ENCODE data around the gene SPATA3. TPM values are rescaled to one million over a fixed set of nuclear protein-coding genes. Genes with fewer than 3 reads are reported as not detected.

SPATA3 gene
- total RNA-seq, 6 experiments from 2014 or later, result not detected

DNA sequence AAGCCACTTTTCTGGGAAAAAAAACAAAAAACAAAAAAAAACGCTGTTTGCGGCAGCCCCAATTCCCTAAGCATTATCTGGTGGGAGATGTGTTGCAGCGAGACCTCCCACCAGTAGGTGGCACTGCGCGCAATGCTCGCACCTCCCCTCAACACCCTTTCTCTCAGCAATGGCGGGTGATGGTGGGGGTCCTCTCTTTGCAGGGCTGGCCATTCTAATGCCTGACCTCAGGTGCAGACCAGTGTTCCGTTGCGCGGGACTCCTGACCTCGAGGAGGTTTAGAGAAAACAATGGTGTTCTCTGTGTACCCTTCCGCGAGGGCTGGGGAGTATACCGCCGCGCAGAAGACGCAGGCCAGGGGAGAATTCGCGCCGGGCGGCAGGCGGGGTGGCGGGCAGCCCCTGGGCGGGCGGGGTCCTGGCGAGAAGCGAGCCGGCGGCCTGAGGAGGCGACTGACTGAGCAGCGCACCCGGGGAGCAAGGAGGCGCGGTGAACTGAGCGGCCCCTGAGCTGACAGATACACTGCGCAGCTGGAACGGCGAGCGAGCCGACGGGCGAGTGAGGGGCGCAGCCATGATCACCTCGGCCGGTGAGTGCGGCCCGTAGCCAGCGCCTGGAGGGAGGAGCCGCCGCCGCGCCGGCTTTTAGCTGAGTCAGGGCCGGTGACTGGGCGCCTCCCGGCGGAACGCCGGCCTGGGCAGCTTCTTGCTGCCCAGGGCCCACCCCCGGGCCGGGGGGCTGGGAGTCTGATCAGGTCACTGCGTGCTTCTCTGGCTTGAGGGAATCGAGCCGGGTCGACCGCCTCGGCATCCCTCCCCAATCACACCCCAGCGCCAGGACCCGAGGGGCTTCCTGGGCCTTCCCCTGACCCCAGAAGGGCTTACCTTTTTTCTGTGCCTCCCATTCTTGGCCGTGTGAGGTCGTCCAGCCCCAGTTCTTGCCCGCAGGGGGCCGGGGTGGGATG, 60.8 kb downstream of the SPATA3 start, which contains the start of gene PSMD1:
Gene PSMD1, plus strand, starts transcription at position 415 of the 964 bp plus-strand sequence. Its CDS starts 159 bp downstream, at position 574.
- no peaks in the 10 kb centered on the region for H3K9me3 Mint-ChIP-seq
- peak; percentile 88 for DNase-seq
- TF ChIP-seq, protein P1, sequence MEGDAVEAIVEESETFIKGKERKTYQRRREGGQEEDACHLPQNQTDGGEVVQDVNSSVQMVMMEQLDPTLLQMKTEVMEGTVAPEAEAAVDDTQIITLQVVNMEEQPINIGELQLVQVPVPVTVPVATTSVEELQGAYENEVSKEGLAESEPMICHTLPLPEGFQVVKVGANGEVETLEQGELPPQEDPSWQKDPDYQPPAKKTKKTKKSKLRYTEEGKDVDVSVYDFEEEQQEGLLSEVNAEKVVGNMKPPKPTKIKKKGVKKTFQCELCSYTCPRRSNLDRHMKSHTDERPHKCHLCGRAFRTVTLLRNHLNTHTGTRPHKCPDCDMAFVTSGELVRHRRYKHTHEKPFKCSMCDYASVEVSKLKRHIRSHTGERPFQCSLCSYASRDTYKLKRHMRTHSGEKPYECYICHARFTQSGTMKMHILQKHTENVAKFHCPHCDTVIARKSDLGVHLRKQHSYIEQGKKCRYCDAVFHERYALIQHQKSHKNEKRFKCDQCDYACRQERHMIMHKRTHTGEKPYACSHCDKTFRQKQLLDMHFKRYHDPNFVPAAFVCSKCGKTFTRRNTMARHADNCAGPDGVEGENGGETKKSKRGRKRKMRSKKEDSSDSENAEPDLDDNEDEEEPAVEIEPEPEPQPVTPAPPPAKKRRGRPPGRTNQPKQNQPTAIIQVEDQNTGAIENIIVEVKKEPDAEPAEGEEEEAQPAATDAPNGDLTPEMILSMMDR (IDR thresholded peaks at IDR 0.05), result peak; percentile 98
- peaks cover 16% of the 10 kb centered on the region for H3K36me3 Mint-ChIP-seq (ENCODE audit: low read depth)
- H3K27me3 Mint-ChIP-seq (ENCODE audit: insufficient read depth), result no peaks in the 10 kb centered on the region; the same call in none of the 2 replicates
- peak within 1 kb of the TSS; percentile 97 for H3K4me3 Mint-ChIP-seq
- H3K27ac Mint-ChIP-seq, result peak within 1 kb of the TSS; percentile 100
- peaks cover 48% of the 10 kb centered on the region for H3K4me1 Mint-ChIP-seq (ENCODE audit: low read depth)

DNA sequence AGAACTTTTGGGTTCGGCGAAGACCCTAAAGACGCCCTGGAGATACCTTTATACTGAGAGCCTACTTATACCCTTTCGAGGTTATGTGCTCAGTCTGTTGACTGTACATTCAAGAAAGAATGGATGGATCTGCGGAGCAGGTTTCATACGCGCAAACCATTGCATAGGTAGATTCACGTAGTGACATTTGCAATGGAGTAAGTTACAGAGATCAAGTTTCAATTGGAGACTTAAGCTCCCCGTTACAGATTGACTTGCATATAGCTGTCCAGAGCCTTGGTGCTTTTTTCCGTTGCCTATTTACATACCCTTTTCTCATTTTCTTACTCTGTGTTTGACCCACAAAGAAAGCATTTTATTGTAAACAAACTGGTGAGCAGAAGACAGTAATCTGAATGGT, 61.7 kb downstream of the SPATA3 start:
- H3K36me3 Mint-ChIP-seq (ENCODE audit: low read depth), result peaks cover 16% of the 10 kb centered on the region
- H3K9me3 Mint-ChIP-seq, result no peaks in the 10 kb centered on the region
- peak overlapping the region; percentile 100 for H3K27ac Mint-ChIP-seq
- H3K4me3 Mint-ChIP-seq, result peak overlapping the region; percentile 97
- H3K27me3 Mint-ChIP-seq (ENCODE audit: insufficient read depth), result no peaks in the 10 kb centered on the region; the same call in none of the 2 replicates
- TF ChIP-seq, protein P1 (IDR thresholded peaks at IDR 0.05), result no peak
- DNase-seq, result no peak
- H3K4me1 Mint-ChIP-seq (ENCODE audit: low read depth), result peaks cover 44% of the 10 kb centered on the region

Other genes starting within 250 kb of the SPATA3 start
- 10 to 100 TPM; 28.1 to 53.8 (median 29.4) TPM for gene ITM2C, start 131.2 kb upstream of the SPATA3 start, total RNA-seq (2021; fragmentation: NEBNext Ultra II Directional; extraction: Animal tissue kit (Norgen Biotek cat#: 25700))
- gene GPR55, start 70.9 kb upstream of the SPATA3 start, total RNA-seq (2021; fragmentation: NEBNext Ultra II Directional; extraction: Animal tissue kit (Norgen Biotek cat#: 25700)), result not detected
- not detected for gene C2orf72, start 41.4 kb downstream of the SPATA3 start, total RNA-seq (2021; fragmentation: NEBNext Ultra II Directional; extraction: Animal tissue kit (Norgen Biotek cat#: 25700))
- gene PSMD1, start 60.7 kb downstream of the SPATA3 start, total RNA-seq (2021; fragmentation: NEBNext Ultra II Directional; extraction: Animal tissue kit (Norgen Biotek cat#: 25700)), result 100 to 1,000 TPM; 139 to 200 (median 167) TPM
- gene HTR2B, start 128.9 kb downstream of the SPATA3 start, total RNA-seq (2021; fragmentation: NEBNext Ultra II Directional; extraction: Animal tissue kit (Norgen Biotek cat#: 25700)), result under 1 TPM in 5 of 6 experiments, not detected in 1; 0.09 to 0.33 (median 0.26) TPM
- gene ARMC9, start 202.5 kb downstream of the SPATA3 start, total RNA-seq (2021; fragmentation: NEBNext Ultra II Directional; extraction: Animal tissue kit (Norgen Biotek cat#: 25700)), result 10 to 100 TPM; 49.3 to 93.2 (median 55.7) TPM